GM12873 (cell line): ENCODE measurements around the gene ATOH8.

Experiments used
- CTCF ChIP-seq: IDR thresholded peaks from 2 replicates; pipeline ENCODE4 v1.5.1; 2012; ENCODE audit warnings: low read depth, mild to moderate bottlenecking, moderate library complexity, low read length, control low read depth; ENCODE audit not compliant: insufficient read depth; ENCODE audit errors: missing control alignments

The ATOH8 gene

GRCh38 chr2:85753035-85753524 lies 711 bp upstream of the ATOH8 start:
- no peak for TF ChIP-seq CTCF

GRCh38 chr2:85754313-85755095 lies 713 bp downstream of the ATOH8 start:
- no peak for TF ChIP-seq CTCF

- no peak for TF ChIP-seq CTCF
Measured at GRCh38 chr2:85755122-85756027, 1.6 kb downstream of the ATOH8 start.

GRCh38 chr2:85756195-85756594 lies 2.4 kb downstream of the ATOH8 start:
- no peak for TF ChIP-seq CTCF

- no peak for TF ChIP-seq CTCF
Measured at GRCh38 chr2:85756822-85757435, 3.1 kb downstream of the ATOH8 start.

GRCh38 chr2:85757860-85758259 lies 4.1 kb downstream of the ATOH8 start:
- no peak for TF ChIP-seq CTCF
